Neural crest cell (in vitro differentiated cells): Measurements from ENCODE around the gene LTBP1. TPM values are rescaled to one million over a fixed set of nuclear protein-coding genes. Genes with fewer than 3 reads are reported as not detected.

ENCODE experiments used
- DNase-seq: peaks from one replicate; pipeline ENCODE4 v3.0.0; 2021; ENCODE audit warnings: low read depth, mixed read lengths, low spot score
- H3K27ac Mint-ChIP-seq: one replicate; pipeline ENCODE4 v1.8.0; 2021; ENCODE audit warnings: mild to moderate bottlenecking, mixed read lengths; ENCODE audit not compliant: unreplicated experiment
- H3K27me3 Mint-ChIP-seq: 2 replicates; pipeline ENCODE4 v1.8.0; 2021; ENCODE audit warnings: low read depth, mild to moderate bottlenecking, mixed read lengths
- H3K36me3 Mint-ChIP-seq: 2 replicates; pipeline ENCODE4 v1.8.0; 2021; ENCODE audit warnings: low read depth, mild to moderate bottlenecking, mixed read lengths
- H3K4me1 Mint-ChIP-seq: 2 replicates; pipeline ENCODE4 v1.8.0; 2021; ENCODE audit warnings: mixed read lengths
- H3K4me3 Mint-ChIP-seq: one replicate; pipeline ENCODE4 v1.8.0; 2021; ENCODE audit warnings: mild to moderate bottlenecking, mixed read lengths
- H3K9me3 Mint-ChIP-seq: 2 replicates; pipeline ENCODE4 v1.8.0; 2021; ENCODE audit warnings: mixed read lengths
- total RNA-seq: library from RNA; stranded (reverse); gene quantifications from 2 replicates; pipeline ENCODE4 v1.2.1, GENCODE V29; 2021
- TF ChIP-seq, protein P1 (sequence below): fragments of 200-600 bp; sonication (generic); conservative IDR thresholded peaks from 2 replicates; pipeline ENCODE4 v1.5.0; 2021; ENCODE audit warnings: antibody characterized with exemption, mild to moderate bottlenecking

The LTBP1 gene
- total RNA-seq, 1 donor from 2014 or later = 30.2 TPM

DNA sequence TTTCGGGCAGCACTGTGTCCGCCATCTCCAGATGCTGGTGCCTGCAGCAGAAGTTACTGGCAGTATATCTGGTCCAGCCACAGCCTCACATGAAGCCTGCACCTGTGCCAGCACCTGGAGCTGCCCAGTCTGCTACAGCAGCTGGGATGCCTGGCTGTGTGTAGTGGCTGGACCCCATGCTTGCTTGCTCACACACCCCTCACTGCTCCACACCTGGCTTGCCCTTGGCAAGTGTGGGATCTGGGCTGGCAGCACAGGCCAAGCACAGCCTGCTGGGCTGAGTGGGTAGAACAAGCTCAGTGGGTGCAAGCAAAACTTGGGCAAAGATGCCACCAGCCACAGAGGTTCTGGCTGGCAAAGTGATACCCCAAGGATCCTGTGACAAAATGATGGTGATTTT lies 320.3 kb downstream of the LTBP1 start:
- H3K9me3 Mint-ChIP-seq = no peaks in the 10 kb centered on the region
- no peak overlapping the region for H3K27ac Mint-ChIP-seq
- DNase-seq = no peak
- H3K27me3 Mint-ChIP-seq = no peaks in the 10 kb centered on the region
- no peak overlapping the region for H3K4me3 Mint-ChIP-seq
- H3K4me1 Mint-ChIP-seq = no peaks in the 10 kb centered on the region
- peaks cover 3% of the 10 kb centered on the region for H3K36me3 Mint-ChIP-seq
- TF ChIP-seq, protein P1, sequence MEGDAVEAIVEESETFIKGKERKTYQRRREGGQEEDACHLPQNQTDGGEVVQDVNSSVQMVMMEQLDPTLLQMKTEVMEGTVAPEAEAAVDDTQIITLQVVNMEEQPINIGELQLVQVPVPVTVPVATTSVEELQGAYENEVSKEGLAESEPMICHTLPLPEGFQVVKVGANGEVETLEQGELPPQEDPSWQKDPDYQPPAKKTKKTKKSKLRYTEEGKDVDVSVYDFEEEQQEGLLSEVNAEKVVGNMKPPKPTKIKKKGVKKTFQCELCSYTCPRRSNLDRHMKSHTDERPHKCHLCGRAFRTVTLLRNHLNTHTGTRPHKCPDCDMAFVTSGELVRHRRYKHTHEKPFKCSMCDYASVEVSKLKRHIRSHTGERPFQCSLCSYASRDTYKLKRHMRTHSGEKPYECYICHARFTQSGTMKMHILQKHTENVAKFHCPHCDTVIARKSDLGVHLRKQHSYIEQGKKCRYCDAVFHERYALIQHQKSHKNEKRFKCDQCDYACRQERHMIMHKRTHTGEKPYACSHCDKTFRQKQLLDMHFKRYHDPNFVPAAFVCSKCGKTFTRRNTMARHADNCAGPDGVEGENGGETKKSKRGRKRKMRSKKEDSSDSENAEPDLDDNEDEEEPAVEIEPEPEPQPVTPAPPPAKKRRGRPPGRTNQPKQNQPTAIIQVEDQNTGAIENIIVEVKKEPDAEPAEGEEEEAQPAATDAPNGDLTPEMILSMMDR = no peak

DNA sequence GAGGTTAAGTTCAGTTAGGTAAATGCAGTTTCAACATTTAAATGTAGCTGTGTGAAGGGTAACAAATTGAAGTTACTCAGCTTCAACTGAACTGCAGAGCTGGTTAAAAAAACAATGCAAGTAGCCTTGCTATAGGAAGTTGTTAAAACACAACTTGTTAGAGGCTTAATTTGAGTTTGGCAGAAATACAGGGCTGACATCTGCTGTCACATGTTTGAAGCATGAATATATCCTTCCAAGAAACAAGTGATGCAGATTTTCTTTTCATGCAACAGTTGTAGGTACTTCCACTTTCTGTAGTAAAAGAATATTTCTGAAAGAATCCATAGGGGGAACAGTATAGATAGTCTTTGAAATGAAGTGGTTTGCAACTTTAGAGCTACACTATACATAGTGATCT lies 321.0 kb downstream of the LTBP1 start:
- DNase-seq = no peak
- Mint-ChIP-seq H3K9me3 (no peaks in the 10 kb centered on the region), H3K4me3 (no peak overlapping the region), H3K27ac (no peak overlapping the region), H3K36me3 (peaks cover 3% of the 10 kb centered on the region), H3K27me3 (no peaks in the 10 kb centered on the region), H3K4me1 (no peaks in the 10 kb centered on the region)
- TF ChIP-seq, protein P1 = no peak

DNA sequence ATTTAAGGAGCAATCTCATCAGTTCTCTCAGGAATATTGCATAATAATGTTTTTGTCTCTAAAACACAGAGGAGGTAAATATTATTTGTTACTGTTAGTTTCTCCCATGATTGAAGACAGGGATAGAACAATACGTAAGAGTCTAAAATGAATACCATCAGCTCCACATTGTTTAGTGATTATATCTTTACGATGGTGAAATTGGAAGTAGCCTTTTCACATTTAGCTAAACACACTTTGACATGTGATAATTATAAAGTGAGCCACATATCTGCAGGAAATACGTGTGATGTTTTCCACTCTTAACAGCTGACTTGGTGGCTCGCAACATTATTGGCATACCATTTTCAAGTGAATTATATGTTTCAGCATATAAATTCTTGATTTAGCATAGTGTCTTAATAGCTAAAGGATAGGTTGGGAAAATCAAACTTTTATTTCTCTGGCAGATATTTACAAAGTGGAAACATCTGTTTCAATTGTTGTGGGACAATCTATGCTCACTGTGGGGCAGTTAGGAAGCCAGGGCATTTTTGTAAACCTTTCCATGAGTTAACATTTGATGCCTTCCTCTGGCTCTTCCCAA lies 321.6 kb downstream of the LTBP1 start:
- Mint-ChIP-seq H3K9me3 (no peaks in the 10 kb centered on the region), H3K27ac (no peak overlapping the region), H3K4me3 (no peak overlapping the region), H3K36me3 (peaks cover 3% of the 10 kb centered on the region), H3K27me3 (no peaks in the 10 kb centered on the region), H3K4me1 (no peaks in the 10 kb centered on the region)
- DNase-seq = no peak
- TF ChIP-seq, protein P1 = no peak

DNA sequence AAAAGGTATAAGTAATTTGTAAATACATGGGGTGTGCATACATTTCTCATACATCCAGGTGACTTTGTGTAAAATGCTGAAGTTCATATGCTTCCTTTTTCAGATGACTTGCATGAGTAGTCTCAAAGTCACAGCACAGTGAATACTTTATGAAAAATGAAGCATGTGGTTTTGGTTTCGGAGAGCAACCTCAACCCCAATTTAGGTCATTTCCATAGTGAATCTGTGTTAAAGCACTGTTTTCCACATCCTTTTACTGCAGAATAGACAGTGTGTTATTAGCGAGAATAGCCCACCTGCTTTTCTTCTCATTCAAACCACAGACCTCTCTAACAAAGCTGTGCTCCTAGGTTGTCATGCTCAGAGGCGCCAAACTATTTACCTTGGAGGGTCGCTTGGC lies 325.2 kb downstream of the LTBP1 start:
- Mint-ChIP-seq H3K27me3 (no peaks in the 10 kb centered on the region), H3K4me3 (no peak overlapping the region), H3K27ac (no peak overlapping the region), H3K9me3 (no peaks in the 10 kb centered on the region), H3K4me1 (no peaks in the 10 kb centered on the region), H3K36me3 (peaks cover 3% of the 10 kb centered on the region)
- TF ChIP-seq, protein P1 = no peak
- no peak for DNase-seq

DNA sequence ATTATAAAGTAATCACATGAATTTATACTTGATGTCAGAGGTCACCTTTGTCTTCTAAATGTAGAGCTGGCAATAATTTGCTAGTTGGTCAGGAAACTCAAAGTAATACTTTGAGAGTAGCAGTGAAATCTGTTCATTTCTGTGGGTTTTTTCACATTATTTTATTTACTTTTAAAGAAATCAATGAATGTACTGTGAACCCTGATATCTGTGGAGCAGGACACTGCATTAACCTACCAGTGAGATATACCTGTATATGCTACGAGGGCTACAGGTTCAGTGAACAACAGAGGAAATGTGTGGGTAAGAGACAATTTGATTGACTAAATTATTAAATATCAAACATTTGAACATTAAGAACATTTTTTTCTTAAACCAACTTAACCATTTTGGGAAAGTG lies 326.7 kb downstream of the LTBP1 start:
- DNase-seq = no peak
- Mint-ChIP-seq H3K27me3 (no peaks in the 10 kb centered on the region), H3K4me1 (no peaks in the 10 kb centered on the region), H3K27ac (no peak overlapping the region), H3K36me3 (peaks cover 3% of the 10 kb centered on the region), H3K9me3 (no peaks in the 10 kb centered on the region), H3K4me3 (no peak overlapping the region)
- TF ChIP-seq, protein P1 = no peak
